ENCODE measurements around the gene EFCAB6.

GRCh38 chr22:43853328-43853931, 41.3 kb upstream of the EFCAB6 start:
- TF ChIP-seq CTCF (IDR thresholded peaks at IDR 0.05) (no peak), POLR2A (IDR thresholded peaks at IDR 0.05) (no peak)
